Activated CD4-positive, alpha-beta T cell treated with anti-CD3 and anti-CD28 coated beads, Interleukin-2, amount 50 U/mL, for 24 hours (primary cell): ENCODE data around the gene ANAPC5.
A peak's percentile ranks its signal among the peaks of the same experiment; 100 is the strongest.
"Not testable (repeated sequence)": the region's sequence is repeated elsewhere in the genome, so short reads cannot be mapped to it uniquely, and the experiment has no call there.

Experiments used
- DNase-seq, 2 donors: peaks; one replicate each; pipeline ENCODE4 v3.0.0-alpha.2; 2020; ENCODE audit warnings: low read depth in 1 of 2, low spot score in 1 of 2

The ANAPC5 gene

GRCh38 chr12:121351820-121352681 lies at the start of gene ANAPC5:
Gene ANAPC5 (minus strand): TSS chr12:121352411. CDS start chr12:121352340, 71 bp downstream.
- peak; percentile 73 to 93 for DNase-seq

- peak; percentile 52 to 61 for DNase-seq
Observed at GRCh38 chr12:121400332-121401139, 48.3 kb upstream of the ANAPC5 start.

- peak; percentile 91 to 97 for DNase-seq
Observed at GRCh38 chr12:121399391-121400331, 47.5 kb upstream of the ANAPC5 start, which contains the start of gene RNF34. Gene RNF34 (plus strand): TSS chr12:121400118. CDS start chr12:121400213, 95 bp downstream.

- no peak for DNase-seq
Observed at GRCh38 chr12:121398355-121398754, 46.1 kb upstream of the ANAPC5 start.

- no peak for DNase-seq
Observed at GRCh38 chr12:121397521-121397920, 45.3 kb upstream of the ANAPC5 start.

GRCh38 chr12:121392325-121392716 lies 40.1 kb upstream of the ANAPC5 start:
- DNase-seq = no peak

- peak in 1 of 2 donors; percentile 17 for DNase-seq
Observed at GRCh38 chr12:121391619-121392324, 39.6 kb upstream of the ANAPC5 start.

- no peak for DNase-seq
Observed at GRCh38 chr12:121390856-121391255, 38.6 kb upstream of the ANAPC5 start.

GRCh38 chr12:121388421-121388981 lies 36.3 kb upstream of the ANAPC5 start:
- no peak for DNase-seq

GRCh38 chr12:121384891-121385290 lies 32.7 kb upstream of the ANAPC5 start:
- not testable (repeated sequence) for DNase-seq

- no peak for DNase-seq
Observed at GRCh38 chr12:121383601-121384021, 31.4 kb upstream of the ANAPC5 start.

- DNase-seq = no peak
Observed at GRCh38 chr12:121379945-121380344, 27.7 kb upstream of the ANAPC5 start.

- DNase-seq = no peak
Observed at GRCh38 chr12:121378736-121379135, 26.5 kb upstream of the ANAPC5 start.

- DNase-seq = no peak
Observed at GRCh38 chr12:121376754-121377697, 24.8 kb upstream of the ANAPC5 start.

- DNase-seq = not testable (repeated sequence)
Observed at GRCh38 chr12:121374945-121375584, 22.9 kb upstream of the ANAPC5 start.

- not testable (repeated sequence) for DNase-seq
Observed at GRCh38 chr12:121374336-121374735, 22.1 kb upstream of the ANAPC5 start.

GRCh38 chr12:121373755-121374154 lies 21.5 kb upstream of the ANAPC5 start:
- DNase-seq = no peak

- no peak for DNase-seq
Observed at GRCh38 chr12:121371404-121371803, 19.2 kb upstream of the ANAPC5 start.
